ENCODE data around the gene IL1R2. TPM values are rescaled to one million over a fixed set of nuclear protein-coding genes. Genes with fewer than 3 reads are reported as not detected.

The IL1R2 gene
- total and polyA plus RNA-seq, 9 of the 15 experiments (the other 6 are each of a cell fraction or from before 2014, with no cell fraction given) = 0.13 TPM; not detected in 8

- CTCF ChIA-PET (ENCODE audit: low intra/inter-chr PET ratio) = interaction anchor here (0.7 kb wide), 1 partner anchor 10 kb away, joined by 5 read pairs; no protein-coding TSS in a partner anchor
- intact Hi-C loops (cut with micrococcal nuclease) (no loop called here), in situ Hi-C loops (cut with MboI) (no loop called here)
- no peak overlapping the region for H3K27ac ChIP-seq (ENCODE audit: extremely low read depth, low read depth, low read length)
- H3K27me3 ChIP-seq (ENCODE audit: control insufficient read depth in 2 of 2, insufficient read depth in 2 of 2, low read length in 2 of 2) = peaks cover 0 to 4% of the 10 kb centered on the region in 2 experiments; a peak in 2 of 5 replicates
- no peak overlapping the region for H3K4me2 ChIP-seq (ENCODE audit: insufficient read depth, low read length)
- no peak overlapping the region for H3K4me3 ChIP-seq
- no peaks in the 10 kb centered on the region for H3K36me3 ChIP-seq (ENCODE audit: control insufficient read depth, insufficient read depth, low read length)
- H3K9ac ChIP-seq (ENCODE audit: insufficient read depth in 1 of 2, low read depth in 2 of 2, low read length in 2 of 2) = no peak overlapping the region
- H3K9me1 ChIP-seq (ENCODE audit: control insufficient read depth, insufficient read depth, low read length) = no peaks in the 10 kb centered on the region
- 13% methylated on average over 4 of the region's 4 CpGs for WGBS (ENCODE audit: insufficient coverage, low coverage, missing lambda C conversion rate)
- H4K20me1 ChIP-seq (replicated peaks; ENCODE audit: control insufficient read depth, insufficient read depth, low read length) = no peaks in the 10 kb centered on the region
- no peaks in the 10 kb centered on the region for H3K4me1 ChIP-seq (replicated peaks in 1 of 2; ENCODE audit: control insufficient read depth in 2 of 2, insufficient read depth in 2 of 2, low read length in 2 of 2)
- H3K9me3 ChIP-seq (replicated peaks; ENCODE audit: control insufficient read depth, insufficient read depth, low read depth, low read length) = no peaks in the 10 kb centered on the region
- ATAC-seq = no peak
- no peaks in the 10 kb centered on the region for H3K79me2 ChIP-seq (ENCODE audit: control insufficient read depth, insufficient read depth, low read length)
- POLR2A ChIA-PET = interaction anchor here (0.7 kb wide), 1 partner anchor 9 kb away, joined by 3 read pairs; no protein-coding TSS in a partner anchor
- no TSS peak for BruUV-seq (replicated peaks)
- no peak for FAIRE-seq
- H2AFZ ChIP-seq (ENCODE audit: low read depth, low read length) = no peak overlapping the region
- no peak for DNase-seq (ENCODE audit: extremely low read depth in 1 of 4, low spot score in 3 of 4)
- TF ChIP-seq ZNF395 (CRISPR knock-in tag; IDR thresholded peaks at IDR 0.05) (no peak), CBFA2T3 (IDR thresholded peaks at IDR 0.05) (0 out of 2 replicates have a peak, but pooled peaks have one; percentile 1), FOXA1 (IDR thresholded peaks at IDR 0.05; ENCODE audit: borderline replicate concordance) (no peak), HINFP (tag; conservative IDR thresholded peaks at IDR 0.05; ENCODE audit: low read depth) (peak; percentile 47; the same call in 1 of the 2 replicates), HNRNPLL (IDR thresholded peaks at IDR 0.05; ENCODE audit: low read depth, low read length, poor library complexity, severe bottlenecking) (no peak), HMBOX1 (IDR thresholded peaks at IDR 0.05) (no peak), SAFB (IDR thresholded peaks at IDR 0.05; ENCODE audit: borderline replicate concordance, low read depth, low read length) (no peak), ZNF274 (IDR thresholded peaks at IDR 0.05; ENCODE audit: borderline replicate concordance, low read depth, low read length) (no peak), POLR2A (conservative IDR thresholded peaks at IDR 0.05) (no peak)
Measured at GRCh38 chr2:102042196-102043081, 50.7 kb downstream of the IL1R2 start.

All from K562 (cell line).